Heart left ventricle (tissue), 16 donors: ENCODE data around the gene SPSB4. TPM values are rescaled to one million over a fixed set of nuclear protein-coding genes. Genes with fewer than 3 reads are reported as not detected.
A peak's percentile ranks its signal among the peaks of the same experiment; 100 is the strongest.

ENCODE experiments used
- ATAC-seq, 4 donors: fragments of 200-7000 bp; cut with Tn5 transposase; one replicate each; pipeline ENCODE4 v1.9.1; 2020 to 2022; ENCODE audit warnings: moderate library complexity in 4 of 4, mild to moderate bottlenecking in 3 of 4, moderate number of reproducible peaks in 1 of 4
- DNase-seq, 5 donors: peaks; one replicate each; pipeline ENCODE4 v3.0.0-alpha.2; 2020
- H3K27ac ChIP-seq, 12 donors: fragments of 200-600 bp; sonication (generic) in 4 of 12; one replicate each; pipeline versions ENCODE4 v1.5.0 to v1.8.0; 2016 to 2022; ENCODE audit warnings: mild to moderate bottlenecking in 2 of 12
- H3K27me3 ChIP-seq, 9 donors: fragments of 200-600 bp; sonication (generic) in 2 of 9; one replicate each; pipeline versions ENCODE4 v1.5.1 to v1.8.0; 2016 to 2022; ENCODE audit warnings: mild to moderate bottlenecking in 3 of 9
- H3K36me3 ChIP-seq, 9 donors: fragments of 200-600 bp; sonication (generic) in 2 of 9; one replicate each; pipeline versions ENCODE4 v1.5.0 to v1.8.0; 2018 to 2022; ENCODE audit warnings: mild to moderate bottlenecking in 2 of 9
- H3K4me1 ChIP-seq, 12 donors: fragments of 200-600 bp; sonication (generic) in 4 of 12; one replicate each; pipeline versions ENCODE4 v1.5.0 to v1.8.0; 2016 to 2022; ENCODE audit warnings: mild to moderate bottlenecking in 3 of 12
- H3K4me3 ChIP-seq, 12 donors: fragments of 200-600 bp; sonication (generic) in 4 of 12; one replicate each; pipeline versions ENCODE4 v1.5.0 to v1.8.0; 2017 to 2022; ENCODE audit warnings: mild to moderate bottlenecking in 9 of 12, moderate library complexity in 4 of 12
- H3K9me3 ChIP-seq, 12 donors: fragments of 200-600 bp; sonication (generic) in 4 of 12; one replicate each; pipeline versions ENCODE4 v1.5.0 to v1.8.0; 2016 to 2022; ENCODE audit warnings: mild to moderate bottlenecking in 1 of 12
- POLR2A ChIP-seq, 2 donors: fragments of 450-650 bp; IDR thresholded peaks; one replicate each; pipeline ENCODE4 v1.6.1; 2017; ENCODE audit warnings: antibody characterized with exemption in 2 of 2, mild to moderate bottlenecking in 2 of 2, moderate library complexity in 2 of 2
- WGBS, 4 donors: extraction: QIAGEN DNeasy Blood & Tissue Kit in 2 of 4; methylation state at CpG; one replicate each; pipeline versions ENCODE4 v1.1.5 to v1.1.7; 2013 to 2018; 5-methylcytosine and 5-hydroxymethylcytosine counted together
- intact Hi-C, 10 donors: fragments of 100-400 bp; cut with DNase I; formaldehyde crosslinking; loops; one replicate each; pipeline versions ENCODE4 v1.11.1 to v1.14.2; 2022
- polyA plus RNA-seq, 2 donors: library from polyadenylated mRNA; stranded (reverse); fragments of 200-250 nt; gene quantifications; one replicate each; pipeline ENCODE4 v1.2.3, GENCODE V29; 2013
- total RNA-seq, 9 donors: library from RNA; depleted of rRNA in 2 of 9; stranded (reverse); fragments of >200 nt in 2 of 9; fragmentation: NEBNext Ultra II Directional in 3 of 9; extraction: Animal tissue kit (Norgen Biotek cat#: 25700) in 3 of 9; gene quantifications; one replicate each; pipeline versions ENCODE4 v1.1.0 to v1.2.4, GENCODE V29; 2016 to 2023
- TF ChIP-seq, protein P1 (sequence below), 12 donors: fragments of 200-600 bp; sonication (generic) in 4 of 12; IDR thresholded peaks; one replicate each; pipeline versions ENCODE4 v1.5.0 to v1.8.0; 2018 to 2022; ENCODE audit warnings: antibody characterized with exemption in 12 of 12, mild to moderate bottlenecking in 5 of 12
- donor health status: ischemic (EF 13 %, LVEDD 7.1; RV severe dilation, severe dysfunction).
- donor health status: healthy with polysubstance abuse.
- donor health status: DM: no; HTN: yes; CAD: no.
- donor health status: DM: no; HTN: no; CAD: no.
- donor health status: ischemic (EF 25% LVEDD 6.9; RV normal size, moderate dysfunction).
- donor health status: ischemic (EF 25% LVEDD 5.7; RV mildly dilated, moderate dysfunction).
- donor health status: healthy.
- donor health status: DM: yes; HTN: yes; CAD: no.
- donor health status: ischemic (EF 35%, LVEDD 5.7; RV mildly dilated, moderate dysfunction).
- donor health status: nonischemic (EF 11% LVEDD 7.7; RV severe dilation, severe dysfunction).
- donor health status: DM: yes; HTN: yes; CAD: no.
- donor health status: PGD.
- donor health status: ischemic (EF 29% LVEDD 5.4; RV normal size, mild dysfunction).
- donor health status: nonischemic (EF 23%, LVEDD 6.1; RV moderate dilation, normal function).

SPSB4 gene
- total and polyA plus RNA-seq, 11 donors: 3.3 to 11.1 (median 4.8) TPM

DNA sequence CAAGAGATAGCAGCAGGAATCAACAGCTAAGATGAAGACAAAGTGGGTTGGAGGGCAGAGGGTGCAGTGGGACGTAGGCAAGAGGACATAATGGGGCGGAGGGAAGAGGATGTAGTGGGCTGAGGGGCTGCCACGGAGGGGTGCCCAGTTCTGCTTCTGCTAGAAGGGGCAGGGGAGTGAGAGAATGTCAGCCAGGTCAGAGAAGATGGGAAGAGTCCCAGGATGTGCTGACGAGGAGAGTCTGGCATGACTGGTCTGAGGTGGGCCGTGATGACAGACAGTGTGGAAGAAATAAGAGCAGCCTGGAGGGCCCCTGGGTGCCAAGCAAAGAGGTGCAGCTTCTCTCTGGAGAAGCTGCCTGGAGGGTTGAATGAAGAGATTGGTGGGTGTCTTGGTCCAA, 4.0 kb downstream of the SPSB4 start:
- Histone ChIP-seq H3K27ac (no peak overlapping the region), H3K4me1 (peaks cover 0 to 56% (median 13%) of the 10 kb centered on the region in 12 donors), H3K4me3 (no peak overlapping the region), H3K9me3 (peaks cover 0 to 5% (median 0%) of the 10 kb centered on the region in 12 donors), H3K36me3 (no peaks in the 10 kb centered on the region), H3K27me3 (peaks cover 0 to 34% (median 0%) of the 10 kb centered on the region in 9 donors)
- WGBS, 4 donors: 75 to 88% (median 86%) methylated on average over 5 of the region's 5 CpGs
- TF ChIP-seq, protein P1, sequence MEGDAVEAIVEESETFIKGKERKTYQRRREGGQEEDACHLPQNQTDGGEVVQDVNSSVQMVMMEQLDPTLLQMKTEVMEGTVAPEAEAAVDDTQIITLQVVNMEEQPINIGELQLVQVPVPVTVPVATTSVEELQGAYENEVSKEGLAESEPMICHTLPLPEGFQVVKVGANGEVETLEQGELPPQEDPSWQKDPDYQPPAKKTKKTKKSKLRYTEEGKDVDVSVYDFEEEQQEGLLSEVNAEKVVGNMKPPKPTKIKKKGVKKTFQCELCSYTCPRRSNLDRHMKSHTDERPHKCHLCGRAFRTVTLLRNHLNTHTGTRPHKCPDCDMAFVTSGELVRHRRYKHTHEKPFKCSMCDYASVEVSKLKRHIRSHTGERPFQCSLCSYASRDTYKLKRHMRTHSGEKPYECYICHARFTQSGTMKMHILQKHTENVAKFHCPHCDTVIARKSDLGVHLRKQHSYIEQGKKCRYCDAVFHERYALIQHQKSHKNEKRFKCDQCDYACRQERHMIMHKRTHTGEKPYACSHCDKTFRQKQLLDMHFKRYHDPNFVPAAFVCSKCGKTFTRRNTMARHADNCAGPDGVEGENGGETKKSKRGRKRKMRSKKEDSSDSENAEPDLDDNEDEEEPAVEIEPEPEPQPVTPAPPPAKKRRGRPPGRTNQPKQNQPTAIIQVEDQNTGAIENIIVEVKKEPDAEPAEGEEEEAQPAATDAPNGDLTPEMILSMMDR (IDR thresholded peaks at IDR 0.05): no peak
- no peak for TF ChIP-seq POLR2A (IDR thresholded peaks at IDR 0.05)
- intact Hi-C loops: loop anchor here in 2 of 10 donors (5.0 to 10.0 kb wide), 2 partner anchors 42 to 50 kb away; no protein-coding TSS in a partner anchor
- no peak for ATAC-seq
- DNase-seq: no peak

DNA sequence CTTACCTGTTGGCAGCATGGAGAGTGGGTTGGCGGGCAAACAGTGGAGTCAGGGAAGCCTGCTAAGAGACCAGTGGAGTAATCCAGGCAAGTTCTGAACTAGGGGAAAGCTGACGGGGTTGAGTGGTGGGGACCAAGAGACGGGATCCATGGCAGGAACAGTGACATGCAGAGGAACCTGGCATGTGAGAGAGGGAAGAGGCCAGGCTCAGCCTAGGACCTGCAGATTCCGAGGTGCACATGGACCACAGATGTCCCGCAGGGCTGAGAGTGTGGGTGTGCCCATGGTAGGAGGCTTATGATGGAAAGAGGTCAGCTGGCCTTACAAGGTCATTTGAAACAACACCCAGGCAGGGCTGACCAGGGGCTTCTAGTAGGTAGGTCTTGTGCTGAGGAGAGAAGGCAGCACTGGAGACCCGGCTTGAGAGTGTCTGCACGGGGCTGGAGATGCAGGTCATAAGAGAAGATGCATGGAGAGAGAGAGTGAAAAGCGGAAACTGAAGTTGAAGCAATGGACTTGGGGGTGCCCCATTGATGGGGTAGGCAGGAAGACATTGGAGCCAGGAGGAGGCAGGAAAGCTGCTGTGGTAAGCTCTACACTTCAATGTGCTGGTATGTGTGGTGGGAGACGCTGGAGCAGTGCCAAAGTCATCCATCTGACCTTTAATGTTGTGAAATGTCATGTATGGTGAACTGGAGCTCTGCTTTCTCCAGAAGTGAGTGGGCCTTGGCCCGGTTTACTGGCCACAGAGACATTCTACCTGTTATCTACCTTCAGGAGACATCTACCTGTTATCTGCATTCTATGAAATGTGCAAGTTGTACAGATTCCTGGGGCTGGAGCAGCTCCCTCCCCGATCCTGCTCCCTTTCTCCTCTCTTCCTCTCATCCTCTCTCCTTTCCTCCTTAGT, 4.6 kb downstream of the SPSB4 start:
- no peak overlapping the region for H3K4me3 ChIP-seq
- intact Hi-C loops: loop anchor here in 2 of 10 donors (5.0 to 10.0 kb wide), 2 partner anchors 42 to 49 kb away; no protein-coding TSS in a partner anchor

DNA sequence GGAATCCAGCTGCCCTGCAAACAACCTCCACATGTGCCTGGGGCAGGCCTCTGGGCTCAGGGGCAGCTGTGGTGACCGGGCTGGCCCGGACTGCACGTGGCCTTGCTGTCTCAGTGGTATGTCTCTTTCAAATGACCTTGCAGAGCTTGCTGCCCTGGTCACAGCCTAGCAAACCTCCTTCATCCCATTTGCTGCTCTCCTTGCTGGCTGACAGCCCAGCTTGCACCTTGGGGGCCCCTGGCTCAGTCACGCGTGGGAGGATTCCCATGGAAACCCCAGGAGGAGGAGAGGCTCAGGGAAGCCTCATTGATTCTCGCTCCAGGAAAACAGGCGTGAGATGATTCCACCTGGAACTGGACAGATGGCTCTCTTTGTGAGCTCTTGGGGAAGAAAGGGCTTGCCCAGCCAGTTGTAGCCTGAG, 5.6 kb downstream of the SPSB4 start:
- Histone ChIP-seq H3K4me3 (no peak overlapping the region), H3K27ac (peak overlapping the region in 5 of 12 donors; percentile 11 to 55 (median 34)), H3K36me3 (no peaks in the 10 kb centered on the region), H3K27me3 (peaks cover 0 to 18% (median 0%) of the 10 kb centered on the region in 9 donors), H3K9me3 (peaks cover 0 to 5% (median 0%) of the 10 kb centered on the region in 12 donors), H3K4me1 (peaks cover 0 to 46% (median 11%) of the 10 kb centered on the region in 12 donors)
- TF ChIP-seq POLR2A (IDR thresholded peaks at IDR 0.05): no peak
- TF ChIP-seq, protein P1 (IDR thresholded peaks at IDR 0.05): no peak
- WGBS, 4 donors: 55 to 63% (median 58%) methylated on average over 5 to 7 of the region's 7 CpGs
- intact Hi-C loops: loop anchor here in 2 of 10 donors (5.0 to 10.0 kb wide), 2 partner anchors 41 to 48 kb away; no protein-coding TSS in a partner anchor
- DNase-seq: peak in 2 of 5 donors; percentile 28 to 50
- peak; percentile 29 to 58 (median 42) for ATAC-seq

More for the DNA sequence above, 4.6 kb downstream of the SPSB4 start:
- no peak for TF ChIP-seq POLR2A (IDR thresholded peaks at IDR 0.05)
- TF ChIP-seq, protein P1 (IDR thresholded peaks at IDR 0.05): no peak
- H3K4me1 ChIP-seq: peaks cover 0 to 56% (median 11%) of the 10 kb centered on the region in 12 donors
- H3K9me3 ChIP-seq: peaks cover 0 to 5% (median 0%) of the 10 kb centered on the region in 12 donors
- no peak for DNase-seq
- no peaks in the 10 kb centered on the region for H3K36me3 ChIP-seq
- WGBS, 4 donors: 86 to 90% (median 88%) methylated on average over 11 of the region's 11 CpGs
- peak overlapping the region in 2 of 12 donors; percentile 41 to 55 for H3K27ac ChIP-seq
- peaks cover 0 to 28% (median 0%) of the 10 kb centered on the region in 9 donors for H3K27me3 ChIP-seq
- no peak for ATAC-seq

DNA sequence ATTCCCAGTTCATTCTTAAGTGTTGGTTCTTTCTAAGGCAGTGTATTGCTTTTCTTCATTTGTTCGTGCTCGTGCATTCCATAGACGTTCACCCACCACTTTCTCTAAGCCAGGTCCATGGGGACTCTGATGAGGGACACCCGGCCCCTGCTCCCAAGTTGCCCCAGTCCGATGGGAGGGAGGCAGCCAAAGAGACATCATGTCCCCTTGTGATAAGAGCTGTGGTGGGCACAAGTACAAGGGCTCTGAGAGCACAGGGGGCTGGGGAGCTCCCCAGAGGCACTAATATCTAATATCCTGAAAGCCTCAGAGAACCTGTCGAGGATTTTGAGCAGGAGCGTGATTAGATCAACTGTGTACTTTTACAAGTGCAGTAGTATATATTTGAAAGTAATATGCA, 6.3 kb downstream of the SPSB4 start:
- no peak for ATAC-seq
- WGBS, 4 donors: 74 to 78% (median 75%) methylated on average over 7 of the region's 7 CpGs
- H3K36me3 ChIP-seq: no peaks in the 10 kb centered on the region
- DNase-seq: no peak
- H3K4me3 ChIP-seq: no peak overlapping the region
- peaks cover 0 to 39% (median 11%) of the 10 kb centered on the region in 12 donors for H3K4me1 ChIP-seq
- H3K27me3 ChIP-seq: peaks cover 0 to 11% (median 0%) of the 10 kb centered on the region in 9 donors
- TF ChIP-seq, protein P1 (IDR thresholded peaks at IDR 0.05): no peak
- TF ChIP-seq POLR2A (IDR thresholded peaks at IDR 0.05): no peak
- H3K27ac ChIP-seq: no peak overlapping the region
- H3K9me3 ChIP-seq: peaks cover 0 to 5% (median 0%) of the 10 kb centered on the region in 12 donors
- intact Hi-C loops: loop anchor here in 2 of 10 donors (5.0 to 10.0 kb wide), 2 partner anchors 40 to 47 kb away; no protein-coding TSS in a partner anchor
